ENCODE data around the gene MARCO.

DNA sequence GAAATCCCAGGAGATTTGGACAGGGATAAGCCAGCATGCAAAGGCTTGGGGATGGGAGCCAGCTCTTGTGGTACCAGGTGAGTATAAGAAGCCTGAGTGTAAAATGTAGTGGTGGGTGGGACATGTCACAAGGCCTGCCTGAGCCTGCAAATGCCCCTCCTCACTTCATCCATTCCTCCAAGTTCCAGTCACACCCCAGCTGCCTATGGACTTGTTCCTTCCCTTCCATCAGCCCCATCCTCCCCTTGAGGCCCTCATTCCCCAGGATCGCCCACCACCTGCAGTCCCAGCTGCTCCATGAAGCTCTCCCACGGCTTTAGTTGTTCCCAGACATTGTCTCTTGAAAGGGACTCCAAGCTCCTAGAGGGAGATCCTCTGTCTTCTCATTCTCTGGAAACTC, 81.5 kb downstream of the MARCO start:
- TF ChIP-seq POLR2AphosphoS5 (IDR thresholded peaks at IDR 0.05; ENCODE audit: low read depth, low read length) (no peak), RAD21 (IDR thresholded peaks at IDR 0.05; ENCODE audit: low read length) (no peak)
- TF ChIP-seq, protein P1, sequence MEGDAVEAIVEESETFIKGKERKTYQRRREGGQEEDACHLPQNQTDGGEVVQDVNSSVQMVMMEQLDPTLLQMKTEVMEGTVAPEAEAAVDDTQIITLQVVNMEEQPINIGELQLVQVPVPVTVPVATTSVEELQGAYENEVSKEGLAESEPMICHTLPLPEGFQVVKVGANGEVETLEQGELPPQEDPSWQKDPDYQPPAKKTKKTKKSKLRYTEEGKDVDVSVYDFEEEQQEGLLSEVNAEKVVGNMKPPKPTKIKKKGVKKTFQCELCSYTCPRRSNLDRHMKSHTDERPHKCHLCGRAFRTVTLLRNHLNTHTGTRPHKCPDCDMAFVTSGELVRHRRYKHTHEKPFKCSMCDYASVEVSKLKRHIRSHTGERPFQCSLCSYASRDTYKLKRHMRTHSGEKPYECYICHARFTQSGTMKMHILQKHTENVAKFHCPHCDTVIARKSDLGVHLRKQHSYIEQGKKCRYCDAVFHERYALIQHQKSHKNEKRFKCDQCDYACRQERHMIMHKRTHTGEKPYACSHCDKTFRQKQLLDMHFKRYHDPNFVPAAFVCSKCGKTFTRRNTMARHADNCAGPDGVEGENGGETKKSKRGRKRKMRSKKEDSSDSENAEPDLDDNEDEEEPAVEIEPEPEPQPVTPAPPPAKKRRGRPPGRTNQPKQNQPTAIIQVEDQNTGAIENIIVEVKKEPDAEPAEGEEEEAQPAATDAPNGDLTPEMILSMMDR (IDR thresholded peaks at IDR 0.05), result no peak
- TF ChIP-seq, protein P2, sequence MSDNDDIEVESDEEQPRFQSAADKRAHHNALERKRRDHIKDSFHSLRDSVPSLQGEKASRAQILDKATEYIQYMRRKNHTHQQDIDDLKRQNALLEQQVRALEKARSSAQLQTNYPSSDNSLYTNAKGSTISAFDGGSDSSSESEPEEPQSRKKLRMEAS (IDR thresholded peaks at IDR 0.05; ENCODE audit: low read depth), result no peak

Measured in SK-N-SH (cell line).